SU-DHL-6 (cell line): ENCODE results near the gene ARL16.

Experiments used
- CTCF ChIP-seq: fragments of 200-600 bp; sonication (generic); IDR thresholded peaks from one replicate; pipeline ENCODE4 v1.5.1; 2017; ENCODE audit warnings: antibody characterized with exemption, mild to moderate bottlenecking, low read length, moderate library complexity; ENCODE audit not compliant: insufficient read depth, poor library complexity, severe bottlenecking
- EZH2phosphoT487 ChIP-seq: fragments of 200-600 bp; sonication (generic), shearing (Covaris generic); conservative IDR thresholded peaks from 2 replicates; pipeline ENCODE4 v1.6.1; 2018; ENCODE audit warnings: mild to moderate bottlenecking, antibody characterized with exemption, low read length, moderate library complexity, mixed read lengths

- TF ChIP-seq CTCF: no peak
- TF ChIP-seq EZH2phosphoT487: no peak
Observed at GRCh38 chr17:81716674-81716996, 33.0 kb upstream of the ARL16 start.
